ENCODE measurements around the gene TEKT2. TPM values are rescaled to one million over a fixed set of nuclear protein-coding genes. Genes with fewer than 3 reads are reported as not detected.

The TEKT2 gene
- polyA plus RNA-seq, 1 experiment = 0.10 TPM

DNA sequence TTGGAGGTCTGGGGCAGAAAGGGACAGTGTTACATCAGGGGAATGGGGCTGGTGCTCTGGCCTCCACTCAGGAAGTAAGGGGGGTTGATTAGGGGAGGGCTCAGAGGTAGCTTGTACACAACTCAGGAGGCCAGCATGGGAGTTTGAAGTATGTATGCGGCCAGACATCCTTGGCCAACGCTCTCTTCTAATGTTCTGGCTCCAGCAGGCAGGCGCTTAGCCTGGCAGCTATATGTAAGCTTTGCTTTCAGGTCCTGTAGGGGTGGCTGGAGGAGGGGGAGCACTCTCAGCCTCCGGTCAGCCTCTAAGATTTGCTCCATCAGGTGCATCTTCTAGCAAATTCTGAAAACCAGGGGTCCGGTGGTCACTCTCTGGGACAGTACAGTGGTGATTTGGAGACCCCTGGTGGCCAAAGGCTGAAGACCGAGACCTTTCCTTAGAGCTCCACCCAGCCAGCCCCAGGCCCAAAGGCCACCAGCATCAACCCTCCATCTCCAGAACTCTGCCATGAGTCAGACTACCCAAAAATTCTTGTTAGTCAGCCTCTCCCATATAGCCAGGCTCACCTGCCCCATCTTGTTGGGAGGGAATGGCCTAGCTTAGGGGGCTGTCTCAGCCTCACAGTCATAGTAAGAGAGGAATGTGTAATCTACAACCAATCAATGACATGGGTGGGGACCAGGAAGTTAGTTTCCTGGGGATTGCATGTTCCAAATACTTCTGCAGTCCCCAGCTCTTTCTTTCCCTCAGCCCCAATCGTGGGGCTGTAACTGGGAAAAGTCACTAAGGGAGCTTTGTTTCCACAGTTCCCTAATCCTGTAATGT lies 50.8 kb downstream of the TEKT2 start:
- TF ChIP-seq, protein P1, sequence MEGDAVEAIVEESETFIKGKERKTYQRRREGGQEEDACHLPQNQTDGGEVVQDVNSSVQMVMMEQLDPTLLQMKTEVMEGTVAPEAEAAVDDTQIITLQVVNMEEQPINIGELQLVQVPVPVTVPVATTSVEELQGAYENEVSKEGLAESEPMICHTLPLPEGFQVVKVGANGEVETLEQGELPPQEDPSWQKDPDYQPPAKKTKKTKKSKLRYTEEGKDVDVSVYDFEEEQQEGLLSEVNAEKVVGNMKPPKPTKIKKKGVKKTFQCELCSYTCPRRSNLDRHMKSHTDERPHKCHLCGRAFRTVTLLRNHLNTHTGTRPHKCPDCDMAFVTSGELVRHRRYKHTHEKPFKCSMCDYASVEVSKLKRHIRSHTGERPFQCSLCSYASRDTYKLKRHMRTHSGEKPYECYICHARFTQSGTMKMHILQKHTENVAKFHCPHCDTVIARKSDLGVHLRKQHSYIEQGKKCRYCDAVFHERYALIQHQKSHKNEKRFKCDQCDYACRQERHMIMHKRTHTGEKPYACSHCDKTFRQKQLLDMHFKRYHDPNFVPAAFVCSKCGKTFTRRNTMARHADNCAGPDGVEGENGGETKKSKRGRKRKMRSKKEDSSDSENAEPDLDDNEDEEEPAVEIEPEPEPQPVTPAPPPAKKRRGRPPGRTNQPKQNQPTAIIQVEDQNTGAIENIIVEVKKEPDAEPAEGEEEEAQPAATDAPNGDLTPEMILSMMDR (IDR thresholded peaks at IDR 0.05; ENCODE audit: insufficient read depth, low read depth, low read length) = peak; percentile 79
- ChIA-PET POLR2A (no interaction called here), CTCF (interaction anchor here (0.6 to 12.1 kb wide), 22 partner anchors 11 to 287 kb away, joined by 3 to 382 read pairs (median 5); partner anchors contain the start of genes ADPRS, THRAP3 and TRAPPC3)
- Histone ChIP-seq H3K36me3 (ENCODE audit: control insufficient read depth, insufficient read depth, low read length) (peaks cover 5% of the 10 kb centered on the region), H3K4me3 (ENCODE audit: low read depth, low read length) (no peak overlapping the region), H3K27me3 (ENCODE audit: control insufficient read depth, insufficient read depth, low read length) (no peaks in the 10 kb centered on the region)
- no peak for DNase-seq (ENCODE audit: low read depth)

DNA sequence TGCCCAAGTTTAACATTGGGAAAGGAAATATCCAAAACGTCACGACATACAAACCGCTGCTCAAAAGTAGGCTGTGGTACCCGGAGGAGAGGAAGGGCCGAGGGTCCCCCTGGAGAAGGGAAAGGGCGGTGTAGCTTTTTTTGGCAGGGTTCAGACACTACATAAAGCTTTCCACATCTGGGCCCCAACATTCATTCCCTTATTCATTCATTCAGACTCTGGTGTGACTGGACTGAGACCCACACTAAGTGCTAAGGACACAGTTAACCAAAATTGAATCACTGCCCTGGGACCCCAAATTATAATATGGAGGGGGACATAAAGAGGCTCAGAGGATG lies 51.4 kb downstream of the TEKT2 start:
- ChIA-PET POLR2A (no interaction called here), CTCF (interaction anchor here (0.7 to 12.1 kb wide), 20 partner anchors 11 to 286 kb away, joined by 3 to 382 read pairs (median 5); partner anchors contain the start of genes ADPRS, THRAP3 and TRAPPC3)
- Histone ChIP-seq H3K36me3 (ENCODE audit: control insufficient read depth, insufficient read depth, low read length) (peaks cover 5% of the 10 kb centered on the region), H3K27me3 (ENCODE audit: control insufficient read depth, insufficient read depth, low read length) (no peaks in the 10 kb centered on the region), H3K4me3 (ENCODE audit: low read depth, low read length) (no peak overlapping the region)
- TF ChIP-seq, protein P1 (IDR thresholded peaks at IDR 0.05; ENCODE audit: insufficient read depth, low read depth, low read length) = no peak
- no peak for DNase-seq (ENCODE audit: low read depth)

DNA sequence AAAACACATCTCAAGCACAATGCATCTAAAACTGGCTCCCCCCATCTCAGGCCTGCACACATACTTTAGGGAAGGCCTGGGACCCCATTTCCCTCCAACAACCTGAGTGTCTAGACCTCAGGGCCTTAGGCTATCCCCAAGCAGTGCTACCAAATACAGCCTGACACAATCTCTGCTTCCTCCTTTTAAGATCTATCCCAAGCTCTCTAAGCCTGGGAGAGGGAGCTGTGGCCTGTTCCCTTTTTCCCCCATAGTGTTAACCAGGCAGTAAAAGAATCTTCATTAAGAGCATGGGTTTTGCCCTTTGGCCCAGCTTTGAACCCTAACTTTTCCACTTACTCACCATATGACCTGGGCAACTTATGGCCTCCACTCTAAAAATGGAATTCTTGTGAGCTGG lies 51.9 kb downstream of the TEKT2 start:
- no peak for DNase-seq (ENCODE audit: low read depth)
- ChIA-PET CTCF (interaction anchor here (0.9 to 12.1 kb wide), 10 partner anchors 10 to 254 kb away, joined by 3 to 382 read pairs (median 22); partner anchors contain the start of genes ADPRS and TRAPPC3), POLR2A (no interaction called here)
- Histone ChIP-seq H3K36me3 (ENCODE audit: control insufficient read depth, insufficient read depth, low read length) (peaks cover 5% of the 10 kb centered on the region), H3K27me3 (ENCODE audit: control insufficient read depth, insufficient read depth, low read length) (no peaks in the 10 kb centered on the region), H3K4me3 (ENCODE audit: low read depth, low read length) (no peak overlapping the region)
- TF ChIP-seq, protein P1 (IDR thresholded peaks at IDR 0.05; ENCODE audit: insufficient read depth, low read depth, low read length) = no peak

DNA sequence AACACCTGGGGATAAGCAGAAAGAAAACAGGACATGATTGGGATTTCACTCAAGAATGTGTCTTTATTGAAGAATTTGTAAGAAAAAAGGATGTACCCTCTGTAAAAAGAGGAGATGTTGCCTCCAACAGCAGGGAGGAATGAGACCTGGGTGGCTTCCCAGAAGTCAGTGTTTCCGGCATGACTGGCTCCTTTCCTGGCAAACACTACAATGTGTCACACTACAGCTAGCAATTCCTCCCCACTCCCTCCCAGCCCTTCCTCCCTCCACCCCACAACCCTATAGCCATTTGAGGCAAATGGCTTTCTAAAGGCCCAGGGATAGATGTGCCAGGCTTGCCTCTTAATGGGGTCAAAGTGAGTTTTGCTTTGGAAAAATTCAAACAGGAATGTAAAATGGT lies 52.6 kb downstream of the TEKT2 start:
- Histone ChIP-seq H3K4me3 (ENCODE audit: low read depth, low read length) (no peak overlapping the region), H3K27me3 (ENCODE audit: control insufficient read depth, insufficient read depth, low read length) (no peaks in the 10 kb centered on the region), H3K36me3 (ENCODE audit: control insufficient read depth, insufficient read depth, low read length) (peaks cover 5% of the 10 kb centered on the region)
- DNase-seq (ENCODE audit: low read depth) = peak; percentile 63
- ChIA-PET CTCF (interaction anchor here (0.6 to 12.1 kb wide), 6 partner anchors 14 to 206 kb away, joined by 3 to 382 read pairs (median 62); partner anchors contain the start of genes ADPRS and TRAPPC3), POLR2A (no interaction called here)
- TF ChIP-seq, protein P1 (IDR thresholded peaks at IDR 0.05; ENCODE audit: insufficient read depth, low read depth, low read length) = no peak

DNA sequence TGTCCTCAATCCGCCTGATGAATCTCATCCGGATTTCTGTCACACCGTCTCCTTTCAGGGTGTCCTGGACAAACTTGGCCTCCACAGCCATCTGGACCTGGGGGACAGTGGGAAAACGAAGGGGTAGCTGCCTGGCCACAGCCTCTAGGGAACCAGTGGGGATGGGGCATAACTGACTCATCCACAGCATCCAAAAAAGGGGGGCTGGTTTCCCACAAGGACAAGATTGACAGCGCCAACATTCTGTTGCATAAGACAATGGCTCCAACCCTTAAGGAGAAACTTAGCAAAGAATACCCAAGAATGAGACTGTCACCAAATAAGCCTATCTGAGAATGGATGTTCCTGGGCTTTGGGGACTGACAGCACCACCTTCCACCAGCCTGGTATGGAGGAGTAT lies 53.3 kb downstream of the TEKT2 start:
- peaks cover 5% of the 10 kb centered on the region for H3K36me3 ChIP-seq (ENCODE audit: control insufficient read depth, insufficient read depth, low read length)
- no peak overlapping the region for H3K4me3 ChIP-seq (ENCODE audit: low read depth, low read length)
- POLR2A ChIA-PET = no interaction called here
- H3K27me3 ChIP-seq (ENCODE audit: control insufficient read depth, insufficient read depth, low read length) = no peaks in the 10 kb centered on the region
- CTCF ChIA-PET = interaction anchor here (0.6 to 12.1 kb wide), 6 partner anchors 13 to 207 kb away, joined by 3 to 382 read pairs (median 62); partner anchors contain the start of genes ADPRS and TRAPPC3
- no peak for DNase-seq (ENCODE audit: low read depth)
- TF ChIP-seq, protein P1 (IDR thresholded peaks at IDR 0.05; ENCODE audit: insufficient read depth, low read depth, low read length) = no peak
